Activated naive CD8-positive, alpha-beta T cell treated with anti-CD3 and anti-CD28 coated beads, Interleukin-2, amount 10 ng/mL, durations not matched to agents 7 days and 5 days (primary cell): ENCODE data around the gene TRIM39. TPM values are rescaled to one million over a fixed set of nuclear protein-coding genes. Genes with fewer than 3 reads are reported as not detected.

Experiments
- total RNA-seq, 2 experiments: library from RNA; stranded (reverse); gene quantifications; one replicate each; pipeline ENCODE4 v1.2.3, GENCODE V29; 2021

TRIM39 gene
- total RNA-seq, 2 experiments from 2014 or later, result 24.1 to 24.2 TPM

Other genes starting within 250 kb of the TRIM39 start
- gene TRIM31, start 213.8 kb upstream of the TRIM39 start, total RNA-seq, result not detected
- not detected for gene TRIM40, start 190.8 kb upstream of the TRIM39 start, total RNA-seq
- gene TRIM10, start 165.7 kb upstream of the TRIM39 start, total RNA-seq, result not detected
- gene TRIM15, start 163.4 kb upstream of the TRIM39 start, total RNA-seq, result not detected
- 10 to 100 TPM; 75.5 to 79.3 TPM for gene TRIM26, start 113.5 kb upstream of the TRIM39 start, total RNA-seq
- 10 to 100 TPM; 43.0 to 49.3 TPM for gene RPP21, start 18.2 kb downstream of the TRIM39 start, total RNA-seq
- 100 to 1,000 TPM; 957 to 962 TPM for gene HLA-E, start 162.6 kb downstream of the TRIM39 start, total RNA-seq
- 10 to 100 TPM; 84.3 to 88.6 TPM for gene GNL1, start 229.6 kb downstream of the TRIM39 start, total RNA-seq
- gene PRR3, start 230.4 kb downstream of the TRIM39 start, total RNA-seq, result 10 to 100 TPM; 19.9 to 22.5 TPM
- 10 to 100 TPM; 67.5 to 70.4 TPM for gene ABCF1, start 244.5 kb downstream of the TRIM39 start, total RNA-seq